Islet precursor cell (in vitro differentiated cells): ENCODE results near the gene CUX1.
"Not testable (repeated sequence)": the region's sequence is repeated elsewhere in the genome, so short reads cannot be mapped to it uniquely, and the experiment has no call there.

ENCODE experiments used
- DNase-seq: peaks from one replicate; pipeline ENCODE4 v3.0.0-alpha.2; 2018

CUX1 gene

DNA sequence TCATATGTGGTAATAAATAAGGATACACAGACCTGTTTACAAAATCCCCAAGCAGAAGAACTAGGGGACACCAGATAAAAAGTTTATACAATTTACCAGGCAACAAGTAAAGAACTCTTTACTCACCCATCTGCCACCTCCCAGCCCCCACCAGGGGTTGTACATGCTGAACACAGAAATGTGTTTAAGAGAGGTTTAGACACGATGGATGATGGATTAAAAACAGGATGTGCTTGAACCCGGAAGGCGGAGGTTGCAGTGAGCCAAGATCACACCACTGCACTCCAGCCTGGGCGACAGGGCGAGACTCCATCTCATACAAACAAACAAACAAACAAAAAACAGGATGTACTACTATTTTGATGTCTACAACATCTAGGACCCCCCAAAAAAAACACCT, 511.4 kb downstream of the CUX1 start:
- not testable (repeated sequence) for DNase-seq

DNA sequence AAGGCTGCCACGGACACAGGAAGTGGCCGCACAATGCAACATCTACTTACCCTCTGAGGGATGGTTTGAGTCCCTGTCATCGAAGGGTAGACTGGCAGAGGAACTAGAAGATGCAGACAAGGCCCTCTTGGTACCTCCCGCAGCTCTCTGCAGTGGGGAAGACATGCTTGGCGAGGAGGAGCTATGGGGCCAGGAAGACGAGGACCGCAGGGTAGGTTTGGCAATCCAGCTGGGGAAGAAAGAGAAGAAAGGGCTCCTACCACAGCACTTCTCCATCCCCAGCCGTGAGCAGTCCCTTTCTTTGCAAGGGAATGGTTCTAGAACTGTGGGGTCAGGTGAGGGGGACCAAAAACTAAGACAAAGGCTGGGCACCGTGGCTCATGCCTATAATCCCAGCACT, 511.9 kb downstream of the CUX1 start:
- DNase-seq = not testable (repeated sequence)

DNA sequence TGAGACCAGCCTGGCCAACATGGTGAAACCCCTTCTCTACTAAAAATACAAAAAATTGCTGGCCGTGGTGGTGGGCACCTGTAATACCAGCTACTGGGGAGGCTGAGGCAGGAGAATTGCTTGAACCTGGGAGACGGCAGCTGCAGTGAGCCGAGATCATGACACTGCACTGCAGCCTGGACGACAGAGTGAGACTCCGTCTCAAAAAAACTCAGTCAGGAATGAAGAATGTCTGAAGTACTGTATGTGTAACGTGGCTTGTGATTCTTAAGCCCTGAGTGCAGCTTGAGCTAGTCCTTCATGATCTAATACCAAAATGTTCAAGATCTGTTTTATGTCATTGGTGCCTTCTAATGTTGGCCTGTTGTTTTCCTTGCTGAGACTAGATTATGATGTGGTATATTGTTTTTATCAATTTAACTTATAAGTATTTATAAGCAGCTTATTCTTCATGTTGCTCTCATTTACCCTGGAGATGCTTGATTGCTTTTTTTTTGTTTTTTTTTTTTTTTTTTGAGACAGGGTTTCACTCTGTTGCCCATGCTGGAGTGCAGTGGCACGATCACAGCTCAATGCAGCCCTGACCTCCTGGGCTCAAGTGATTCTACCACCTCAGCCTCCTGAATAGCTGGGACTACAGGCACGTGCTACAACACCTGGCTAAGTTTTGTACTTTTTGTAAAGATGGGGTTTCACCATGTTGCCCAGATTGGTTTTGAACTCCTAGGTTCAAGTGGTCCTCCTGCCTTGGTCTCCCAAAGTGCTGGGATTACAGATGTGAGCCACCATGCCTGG, 513.4 kb downstream of the CUX1 start:
- not testable (repeated sequence) for DNase-seq
